Suprapubic skin (tissue), 4 donors: Measurements from ENCODE around the gene ATXN2.

Experiments
- CTCF ChIP-seq, 2 donors: fragments of 200-600 bp in 1 of 2; fragments of 450-650 bp in 1 of 2; sonication (generic) in 1 of 2; IDR thresholded peaks; one replicate each; pipeline ENCODE4 v1.5.1; 2016 to 2019; ENCODE audit warnings: antibody characterized with exemption in 2 of 2, mild to moderate bottlenecking in 1 of 2, moderate library complexity in 1 of 2
- EP300 ChIP-seq: sonication (generic); formaldehyde crosslinking; IDR thresholded peaks from one replicate; pipeline ENCODE4 v1.6.1; 2017; ENCODE audit warnings: antibody characterized with exemption
- POLR2A ChIP-seq, 2 donors: fragments of 450-650 bp; IDR thresholded peaks; one replicate each; pipeline ENCODE4 v1.6.1; 2017; ENCODE audit warnings: antibody characterized with exemption in 2 of 2, mild to moderate bottlenecking in 2 of 2, moderate library complexity in 2 of 2
- POLR2AphosphoS5 ChIP-seq, 3 donors: sonication (generic); formaldehyde crosslinking; IDR thresholded peaks; one replicate each; pipeline ENCODE4 v1.6.1; 2017; ENCODE audit warnings: antibody characterized with exemption in 3 of 3

GRCh38 chr12:111494676-111495075 is 104.4 kb downstream of the ATXN2 start:
- no peak for TF ChIP-seq CTCF (IDR thresholded peaks at IDR 0.05)
- no peak for TF ChIP-seq POLR2A (IDR thresholded peaks at IDR 0.05)
- no peak for TF ChIP-seq EP300
- no peak for TF ChIP-seq POLR2AphosphoS5 (IDR thresholded peaks at IDR 0.05)
